ENCODE measurements around the gene HHLA2.

The HHLA2 gene

DNA sequence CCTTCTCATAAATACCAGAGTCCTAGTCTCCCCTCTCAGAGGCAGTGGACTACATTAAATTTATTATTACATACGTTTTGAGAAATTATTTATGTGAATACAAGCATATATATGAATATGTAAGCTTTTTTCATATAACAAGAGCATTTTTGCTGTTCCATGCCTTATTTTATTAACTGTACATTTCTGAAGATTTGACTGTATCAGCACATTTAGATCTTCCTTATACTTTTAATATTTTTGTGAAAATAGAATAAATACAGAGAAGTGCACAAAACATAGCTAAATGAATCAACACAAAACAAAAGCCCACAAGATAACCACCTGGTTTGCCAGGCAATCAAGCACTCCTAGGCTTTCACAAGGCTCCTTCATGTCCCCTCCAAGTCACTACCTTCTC, 27.8 kb downstream of the HHLA2 start:
- no peak for DNase-seq (ENCODE audit: extremely low spot score)
- ChIA-PET POLR2A (no interaction called here), CTCF (no interaction called here)
- TF ChIP-seq, protein P1, sequence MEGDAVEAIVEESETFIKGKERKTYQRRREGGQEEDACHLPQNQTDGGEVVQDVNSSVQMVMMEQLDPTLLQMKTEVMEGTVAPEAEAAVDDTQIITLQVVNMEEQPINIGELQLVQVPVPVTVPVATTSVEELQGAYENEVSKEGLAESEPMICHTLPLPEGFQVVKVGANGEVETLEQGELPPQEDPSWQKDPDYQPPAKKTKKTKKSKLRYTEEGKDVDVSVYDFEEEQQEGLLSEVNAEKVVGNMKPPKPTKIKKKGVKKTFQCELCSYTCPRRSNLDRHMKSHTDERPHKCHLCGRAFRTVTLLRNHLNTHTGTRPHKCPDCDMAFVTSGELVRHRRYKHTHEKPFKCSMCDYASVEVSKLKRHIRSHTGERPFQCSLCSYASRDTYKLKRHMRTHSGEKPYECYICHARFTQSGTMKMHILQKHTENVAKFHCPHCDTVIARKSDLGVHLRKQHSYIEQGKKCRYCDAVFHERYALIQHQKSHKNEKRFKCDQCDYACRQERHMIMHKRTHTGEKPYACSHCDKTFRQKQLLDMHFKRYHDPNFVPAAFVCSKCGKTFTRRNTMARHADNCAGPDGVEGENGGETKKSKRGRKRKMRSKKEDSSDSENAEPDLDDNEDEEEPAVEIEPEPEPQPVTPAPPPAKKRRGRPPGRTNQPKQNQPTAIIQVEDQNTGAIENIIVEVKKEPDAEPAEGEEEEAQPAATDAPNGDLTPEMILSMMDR (IDR thresholded peaks at IDR 0.05; ENCODE audit: control extremely low read depth, extremely low read depth, low read depth, missing control alignments), result no peak

DNA sequence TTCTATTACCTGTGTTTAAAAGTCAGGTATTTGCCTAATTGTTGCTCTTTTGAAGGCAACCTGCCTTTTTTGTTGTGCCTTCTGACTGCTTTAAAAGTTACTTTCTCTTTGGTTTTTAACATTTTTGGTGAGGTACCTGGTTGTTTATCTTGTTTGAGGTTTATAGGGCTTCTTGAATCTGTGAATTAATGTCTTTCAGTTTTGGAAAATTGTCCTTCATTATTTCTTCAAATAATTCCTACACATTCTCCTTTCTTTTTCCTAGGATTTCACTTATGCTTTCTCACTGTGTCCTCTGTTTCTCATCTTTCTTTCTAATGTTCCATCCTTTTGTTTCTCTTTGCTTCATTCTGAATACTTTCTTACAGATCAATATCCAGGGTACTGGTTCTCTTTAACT, 30.8 kb downstream of the HHLA2 start:
- POLR2A ChIA-PET, result no interaction called here
- CTCF ChIA-PET, result interaction anchor here (0.9 to 1.5 kb wide), 4 partner anchors 9 to 31 kb away, joined by 3 to 4 read pairs (median 4); partner anchors contain the start of gene HHLA2
- DNase-seq (ENCODE audit: extremely low spot score), result no peak
- TF ChIP-seq, protein P1 (IDR thresholded peaks at IDR 0.05; ENCODE audit: control extremely low read depth, extremely low read depth, low read depth, missing control alignments), result no peak

DNA sequence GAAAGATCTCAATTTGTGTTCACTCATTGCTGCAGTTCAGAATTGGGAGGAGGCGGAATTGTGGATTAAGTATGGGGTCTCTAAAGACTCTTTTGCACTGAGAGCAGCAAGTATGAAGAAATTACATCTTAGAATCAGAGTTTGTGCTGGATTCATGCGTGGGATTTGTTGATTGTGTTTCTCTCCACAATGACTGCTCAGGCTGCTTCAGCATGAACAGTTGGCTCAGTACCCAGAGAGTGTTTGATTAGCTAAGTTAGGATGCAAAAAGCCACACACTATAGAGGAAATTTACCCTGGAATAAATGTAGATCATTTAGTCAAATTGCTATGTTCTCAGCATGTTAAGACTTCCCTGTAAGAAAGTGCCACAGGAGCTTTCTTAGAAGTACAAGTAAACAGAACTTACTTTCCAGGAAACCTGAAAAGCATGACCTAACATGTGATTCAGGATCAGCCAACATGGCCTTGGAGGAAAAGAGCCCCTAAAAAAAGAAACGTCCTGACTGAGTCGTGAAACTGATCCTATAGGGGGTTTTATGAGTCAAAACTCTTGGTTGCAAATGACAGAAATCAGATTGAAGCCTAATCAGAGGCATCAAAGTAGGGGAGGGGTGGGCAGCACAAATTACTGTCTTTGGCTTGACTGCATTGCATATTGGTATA, 32.6 kb downstream of the HHLA2 start:
- POLR2A ChIA-PET, result no interaction called here
- TF ChIP-seq, protein P1 (IDR thresholded peaks at IDR 0.05; ENCODE audit: control extremely low read depth, extremely low read depth, low read depth, missing control alignments), result no peak
- CTCF ChIA-PET, result interaction anchor here (0.9 to 1.8 kb wide), 3 partner anchors 10 to 14 kb away, joined by 3 to 5 read pairs (median 4); no protein-coding TSS in a partner anchor
- no peak for DNase-seq (ENCODE audit: extremely low spot score)

DNA sequence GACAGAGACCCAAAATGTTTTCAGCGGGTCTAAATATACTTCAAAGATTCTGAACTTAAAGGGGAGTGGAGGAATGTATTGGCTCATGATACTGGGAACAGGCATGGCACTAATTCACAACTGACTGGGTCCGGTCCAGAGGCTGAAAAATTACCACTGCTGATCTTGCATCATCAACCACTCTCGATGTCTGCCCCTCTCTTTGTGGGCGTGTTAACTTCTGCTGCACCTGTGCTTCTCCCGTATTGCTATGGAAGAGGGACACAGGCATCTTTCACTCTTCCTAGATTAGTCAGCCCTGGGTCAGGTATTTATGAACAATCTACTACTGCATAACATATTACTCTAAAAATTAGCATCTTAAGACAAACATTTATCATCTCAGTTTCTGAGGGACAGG, 33.2 kb downstream of the HHLA2 start:
- DNase-seq (ENCODE audit: extremely low spot score), result no peak
- TF ChIP-seq, protein P1 (IDR thresholded peaks at IDR 0.05; ENCODE audit: control extremely low read depth, extremely low read depth, low read depth, missing control alignments), result no peak
- ChIA-PET POLR2A (no interaction called here), CTCF (interaction anchor here (1.8 kb wide), 1 partner anchor 14 kb away, joined by 4 read pairs; no protein-coding TSS in a partner anchor)

DNA sequence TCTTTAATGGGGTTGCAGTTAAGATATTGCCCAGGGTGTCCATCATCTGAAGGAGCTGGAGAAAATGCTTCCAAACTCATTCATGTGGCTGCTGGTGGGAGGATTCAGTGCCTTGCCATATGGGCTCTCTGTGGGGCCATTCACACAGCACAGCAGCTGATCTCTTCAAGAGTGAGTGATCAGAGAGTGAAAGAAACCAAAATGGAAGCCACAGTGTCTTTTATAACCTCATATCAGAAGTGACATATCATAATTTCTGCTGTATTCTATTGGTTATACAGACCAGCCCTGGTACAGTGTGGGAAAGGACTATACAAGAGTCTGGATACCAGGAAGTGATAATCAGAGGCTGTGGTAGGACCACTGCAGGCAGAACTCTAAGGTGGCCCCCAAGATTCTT, 33.6 kb downstream of the HHLA2 start:
- POLR2A ChIA-PET, result no interaction called here
- CTCF ChIA-PET, result interaction anchor here (1.8 kb wide), 1 partner anchor 15 kb away, joined by 4 read pairs; no protein-coding TSS in a partner anchor
- DNase-seq (ENCODE audit: extremely low spot score), result no peak
- TF ChIP-seq, protein P1 (IDR thresholded peaks at IDR 0.05; ENCODE audit: control extremely low read depth, extremely low read depth, low read depth, missing control alignments), result no peak

DNA sequence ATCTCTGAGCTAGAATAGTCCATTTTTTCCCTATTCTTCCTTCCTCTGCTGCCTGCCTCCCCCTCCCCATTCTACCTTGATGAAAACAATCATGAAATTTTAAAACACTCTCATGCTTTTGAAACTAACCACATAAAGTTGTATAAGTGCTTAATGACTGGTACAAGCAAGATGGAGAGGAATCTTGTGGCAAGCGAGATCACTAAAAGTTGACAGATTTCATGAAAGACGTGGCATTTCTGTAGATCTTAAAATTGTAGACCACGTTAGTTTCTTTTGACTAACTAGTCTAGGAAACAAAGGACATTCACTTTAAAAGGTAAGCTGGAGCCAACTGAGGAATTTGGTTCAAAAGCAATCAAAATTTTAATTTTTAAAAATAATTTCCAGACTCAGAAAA, 35.4 kb downstream of the HHLA2 start:
- TF ChIP-seq, protein P1 (IDR thresholded peaks at IDR 0.05; ENCODE audit: control extremely low read depth, extremely low read depth, low read depth, missing control alignments), result no peak
- POLR2A ChIA-PET, result no interaction called here
- no peak for DNase-seq (ENCODE audit: extremely low spot score)
- CTCF ChIA-PET, result interaction anchor here (1.3 to 1.5 kb wide), 2 partner anchors 13 to 14 kb away, joined by 3 to 4 read pairs; no protein-coding TSS in a partner anchor
